ENCODE data around the gene NTN3.

Gene NTN3

GRCh38 chr16:2497116-2497630 is 26.1 kb downstream of the NTN3 start:
- DNase-seq (ENCODE audit: low read depth) = no peak

GRCh38 chr16:2497695-2498484 is 26.8 kb downstream of the NTN3 start:
- no peak for DNase-seq (ENCODE audit: low read depth)

DNA sequence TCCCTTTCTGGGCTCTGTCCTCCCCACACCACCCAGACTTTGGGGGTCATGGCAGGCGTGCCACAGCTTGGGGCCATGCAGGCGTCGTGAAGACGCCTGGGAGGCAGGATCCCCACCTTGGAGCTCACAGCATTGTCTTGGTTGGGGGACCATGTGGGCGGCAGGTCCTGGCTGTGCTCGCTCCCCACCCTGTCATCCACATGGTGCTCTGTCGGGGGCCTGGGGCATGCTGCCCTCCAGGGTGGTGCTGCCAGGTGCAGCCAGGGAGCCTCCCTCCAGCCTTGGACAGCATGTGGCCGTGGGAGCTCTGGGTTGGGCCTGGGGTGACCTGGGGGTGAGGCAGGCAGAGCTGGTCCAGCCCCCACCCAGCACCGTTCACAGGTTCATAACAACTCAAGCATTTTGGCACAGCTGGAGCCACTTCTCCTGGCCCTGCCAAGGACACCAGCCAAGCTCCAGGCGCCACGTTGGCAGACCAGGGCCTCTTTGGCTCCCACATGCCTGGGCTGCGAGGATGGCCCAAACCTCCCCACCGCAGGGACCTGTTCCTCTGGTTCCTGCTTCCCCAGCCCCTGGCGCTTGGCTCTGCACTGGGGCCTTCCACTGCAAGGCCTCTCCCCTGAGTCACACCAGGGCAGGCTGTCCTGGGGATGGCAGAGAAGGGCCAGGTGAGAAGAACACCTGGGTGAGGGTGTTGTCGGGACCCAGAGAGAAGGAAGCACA is 27.6 kb downstream of the NTN3 start:
- no peak for DNase-seq (ENCODE audit: low read depth)

GRCh38 chr16:2499454-2499853 is 28.4 kb downstream of the NTN3 start:
- no peak for DNase-seq (ENCODE audit: low read depth)

DNA sequence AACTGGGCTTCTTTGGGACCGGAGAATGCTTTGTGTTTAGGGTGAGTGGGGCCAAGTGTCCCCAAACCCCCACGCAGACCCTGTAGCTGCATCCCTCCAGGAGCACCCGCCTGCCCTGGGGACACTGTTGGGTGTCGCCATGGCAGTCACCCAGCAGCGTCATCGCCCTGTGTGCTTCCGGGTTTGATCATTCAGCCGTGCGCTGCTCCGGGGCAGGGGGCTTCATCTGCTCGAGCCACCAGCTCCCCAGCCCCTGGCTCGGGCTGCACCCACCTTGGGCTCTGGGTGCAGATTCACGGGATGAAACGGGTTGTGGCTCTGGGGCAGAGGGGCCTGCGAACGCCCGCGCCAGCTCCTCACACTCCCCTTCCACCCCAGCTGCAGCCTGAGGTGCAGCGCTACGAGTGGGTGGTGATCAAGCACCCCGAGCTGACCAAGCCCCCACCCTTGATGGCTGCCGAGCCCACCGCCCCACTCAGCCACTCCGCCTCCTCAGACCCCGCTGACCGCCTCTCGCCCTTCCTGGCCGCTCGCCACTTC is 28.9 kb downstream of the NTN3 start:
- no peak for DNase-seq (ENCODE audit: low read depth)

- no peak for DNase-seq (ENCODE audit: low read depth)
Measured at GRCh38 chr16:2500430-2500917, 29.4 kb downstream of the NTN3 start.

DNA sequence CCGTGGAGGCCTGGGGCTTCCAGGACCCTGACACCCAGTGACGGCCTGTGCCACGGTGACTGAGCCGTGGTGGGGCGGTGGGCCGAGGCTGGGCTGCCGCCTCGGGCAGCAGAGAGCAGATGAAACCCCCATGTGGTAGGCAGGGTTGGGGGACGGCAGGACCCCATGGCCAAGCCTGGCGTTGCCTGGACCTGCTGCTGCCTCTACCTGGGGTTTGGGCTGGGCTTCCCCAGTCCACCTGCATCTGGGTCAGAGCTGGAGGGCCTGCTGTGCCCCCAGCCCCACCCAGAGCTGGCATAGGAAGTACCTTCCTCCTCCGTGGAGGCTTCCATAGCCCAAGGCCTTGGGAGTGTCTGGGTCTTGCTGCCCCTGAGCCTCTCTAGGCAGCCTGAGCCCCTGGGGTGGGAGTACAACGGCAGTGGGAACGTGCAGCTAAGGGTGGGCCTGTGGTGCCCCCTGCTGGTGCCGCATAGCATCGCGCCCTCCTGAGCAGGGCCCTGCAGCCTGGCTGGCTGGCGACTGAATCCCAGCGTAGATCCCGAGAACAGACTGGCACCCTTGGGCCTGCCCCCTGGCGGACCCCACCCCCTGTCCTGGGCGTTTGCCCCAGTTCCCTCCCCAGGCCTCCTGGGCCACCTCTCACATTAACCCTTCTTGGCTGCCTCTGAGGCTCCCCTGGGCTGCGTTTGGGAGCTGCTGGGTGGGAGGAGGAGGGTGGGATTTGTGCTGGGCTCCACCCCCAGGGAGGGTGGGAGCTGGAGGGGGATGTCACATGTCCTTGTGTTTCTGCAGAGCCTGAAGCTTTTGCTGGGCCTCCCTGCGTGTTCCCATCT is 30.0 kb downstream of the NTN3 start:
- DNase-seq (ENCODE audit: low read depth) = peak; percentile 69

GRCh38 chr16:2501946-2502895 is 31.1 kb downstream of the NTN3 start:
- DNase-seq (ENCODE audit: low read depth) = no peak

- no peak for DNase-seq (ENCODE audit: low read depth)
Measured at GRCh38 chr16:2505695-2506094, 34.6 kb downstream of the NTN3 start.

GRCh38 chr16:2507052-2507659 is 36.1 kb downstream of the NTN3 start:
- DNase-seq (ENCODE audit: low read depth) = no peak

DNA sequence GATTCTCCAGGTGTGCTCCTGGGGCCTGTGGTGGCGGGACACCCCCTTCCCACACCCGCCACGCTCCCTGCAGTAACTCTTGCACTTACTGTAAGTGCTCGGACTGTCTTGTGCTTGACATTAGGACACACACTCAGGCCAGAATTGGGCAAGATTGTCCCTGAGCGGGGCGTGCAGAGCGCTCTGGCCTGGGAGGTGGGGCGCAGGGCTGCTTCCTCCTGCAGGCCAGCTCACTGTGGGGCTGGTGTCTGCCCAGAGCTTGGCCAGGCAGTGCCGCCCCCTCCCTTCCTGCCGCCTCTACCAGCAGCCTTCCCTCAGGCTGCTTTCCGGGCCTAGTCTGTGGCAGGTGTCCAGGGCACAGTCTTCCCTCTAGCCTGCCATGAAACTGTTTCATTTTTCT is 36.6 kb downstream of the NTN3 start:
- DNase-seq (ENCODE audit: low read depth) = no peak

GRCh38 chr16:2508722-2509400 is 37.8 kb downstream of the NTN3 start:
- DNase-seq (ENCODE audit: low read depth) = no peak

- no peak for DNase-seq (ENCODE audit: low read depth)
Measured at GRCh38 chr16:2511128-2511800, 40.2 kb downstream of the NTN3 start.

GRCh38 chr16:2511996-2512734 is 41.1 kb downstream of the NTN3 start:
- DNase-seq (ENCODE audit: low read depth) = no peak

- no peak for DNase-seq (ENCODE audit: low read depth)
Measured at GRCh38 chr16:2512735-2513404, 41.8 kb downstream of the NTN3 start.

- DNase-seq (ENCODE audit: low read depth) = peak; percentile 85
Measured at GRCh38 chr16:2513405-2514332, 42.6 kb downstream of the NTN3 start, which contains the start of gene ATP6V0C. ATP6V0C (plus strand) TSS chr16:2513952; CDS start chr16:2514104, 152 bp downstream.

Data from T follicular helper cell (primary cell).